Transverse colon (tissue), 3 donors: ENCODE results near the gene ARHGEF4.

Source experiments
- CTCF ChIP-seq, 5 experiments: fragments of 200-600 bp in 3 of 5; fragments of 450-650 bp in 2 of 5; sonication (generic) in 3 of 5; IDR thresholded peaks; 1 replicate in 2 of 5; 2 replicates in 3 of 5; pipeline ENCODE4 v1.5.1; 2016 to 2017; ENCODE audit warnings: antibody characterized with exemption in 5 of 5, inconsistent platforms in 3 of 5, mild to moderate bottlenecking in 2 of 5, moderate library complexity in 1 of 5
- EP300 ChIP-seq: sonication (generic); formaldehyde crosslinking; IDR thresholded peaks from one replicate; pipeline ENCODE4 v1.6.1; 2017; ENCODE audit warnings: antibody characterized with exemption, low read depth

GRCh38 chr2:131044757-131045150 is 208.0 kb downstream of the ARHGEF4 start:
- no peak for TF ChIP-seq CTCF (IDR thresholded peaks at IDR 0.05)
- TF ChIP-seq EP300: no peak
